ENCODE measurements around the gene HAGH.

The HAGH gene

DNA sequence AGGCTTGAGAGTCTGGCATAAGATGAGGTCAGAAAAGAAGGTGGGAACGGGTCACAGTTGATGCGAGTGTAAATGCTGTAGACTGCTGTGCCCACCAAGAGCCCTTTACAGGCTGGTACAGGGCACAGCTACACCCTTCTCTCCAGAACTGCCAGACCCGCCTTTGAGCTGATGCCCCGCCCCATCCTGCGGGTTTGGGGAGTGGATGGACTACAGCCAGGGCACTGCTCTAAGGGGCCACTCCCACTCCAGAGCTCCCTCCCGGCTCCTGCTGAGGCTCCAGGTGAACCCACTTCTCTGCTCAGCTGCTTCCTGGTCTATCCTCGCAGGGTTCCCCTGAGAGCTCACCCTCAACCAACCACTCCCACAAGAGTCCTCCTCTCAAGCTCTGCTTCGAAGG, 33.0 kb upstream of the HAGH start:
- no peak for DNase-seq (ENCODE audit: low read depth, low spot score)
- Histone ChIP-seq H3K36me3 (ENCODE audit: control insufficient read depth, insufficient read depth, low read length) (no peaks in the 10 kb centered on the region), H3K9me3 (ENCODE audit: control insufficient read depth, insufficient read depth, low read length) (no peaks in the 10 kb centered on the region), H3K27me3 (ENCODE audit: control insufficient read depth, insufficient read depth, low read length) (no peaks in the 10 kb centered on the region), H3K4me1 (ENCODE audit: control insufficient read depth, insufficient read depth, low read length) (no peaks in the 10 kb centered on the region), H3K4me3 (ENCODE audit: low read length) (no peak overlapping the region), H3K27ac (ENCODE audit: low read length) (no peak overlapping the region)
- WGBS (ENCODE audit: insufficient coverage, insufficient read length) = no CpG with 5 or more reads among the region's 8 CpGs

DNA sequence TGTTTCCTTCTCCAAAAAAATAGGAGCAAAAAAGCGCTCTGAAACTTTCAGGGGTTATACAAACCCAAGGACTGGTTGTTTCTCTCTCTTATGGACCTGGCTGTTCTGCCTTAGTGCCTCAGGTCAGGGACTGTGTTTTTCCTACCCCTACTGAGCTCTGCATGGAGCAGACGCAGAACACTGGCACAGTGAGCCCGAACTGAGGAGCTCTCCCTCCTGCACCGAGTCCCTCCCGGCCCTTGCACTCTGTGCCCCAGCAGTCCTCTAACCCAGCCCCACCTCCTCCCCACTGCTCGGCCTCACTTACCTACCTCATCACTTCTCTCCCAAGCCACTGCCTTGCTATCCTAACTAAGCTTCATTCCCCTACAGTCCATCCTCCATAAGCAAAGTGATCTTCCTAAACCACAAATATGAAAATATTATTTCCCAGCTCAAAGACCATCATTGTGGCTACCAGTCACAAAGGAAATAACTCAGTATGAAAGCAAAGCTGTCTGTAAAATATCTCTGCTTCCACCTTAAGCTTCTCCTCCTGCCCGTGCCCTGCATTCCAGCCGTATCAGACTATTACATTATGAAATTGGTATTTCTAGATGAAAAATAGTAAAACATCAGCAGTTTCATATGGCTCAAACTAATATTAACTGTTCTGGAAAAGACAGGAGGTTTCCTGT, 31.7 kb upstream of the HAGH start:
- no peaks in the 10 kb centered on the region for H3K36me3 ChIP-seq (ENCODE audit: control insufficient read depth, insufficient read depth, low read length)
- H3K27ac ChIP-seq (ENCODE audit: low read length) = no peak overlapping the region
- DNase-seq (ENCODE audit: low read depth, low spot score) = no peak
- H3K9me3 ChIP-seq (ENCODE audit: control insufficient read depth, insufficient read depth, low read length) = no peaks in the 10 kb centered on the region
- H3K4me1 ChIP-seq (ENCODE audit: control insufficient read depth, insufficient read depth, low read length) = no peaks in the 10 kb centered on the region
- H3K27me3 ChIP-seq (ENCODE audit: control insufficient read depth, insufficient read depth, low read length) = no peaks in the 10 kb centered on the region
- no peak overlapping the region for H3K4me3 ChIP-seq (ENCODE audit: low read length)
- no CpG with 5 or more reads among the region's 8 CpGs for WGBS (ENCODE audit: insufficient coverage, insufficient read length)

GRCh38 chr16:1857433-1858097, 30.9 kb upstream of the HAGH start:
- H3K9me3 ChIP-seq (ENCODE audit: control insufficient read depth, insufficient read depth, low read length) = no peaks in the 10 kb centered on the region
- WGBS (ENCODE audit: insufficient coverage, insufficient read length) = no CpG with 5 or more reads among the region's 5 CpGs
- no peaks in the 10 kb centered on the region for H3K4me1 ChIP-seq (ENCODE audit: control insufficient read depth, insufficient read depth, low read length)
- no peaks in the 10 kb centered on the region for H3K36me3 ChIP-seq (ENCODE audit: control insufficient read depth, insufficient read depth, low read length)
- H3K27ac ChIP-seq (ENCODE audit: low read length) = no peak overlapping the region
- no peak for DNase-seq (ENCODE audit: low read depth, low spot score)
- no peak overlapping the region for H3K4me3 ChIP-seq (ENCODE audit: low read length)
- H3K27me3 ChIP-seq (ENCODE audit: control insufficient read depth, insufficient read depth, low read length) = no peaks in the 10 kb centered on the region

DNA sequence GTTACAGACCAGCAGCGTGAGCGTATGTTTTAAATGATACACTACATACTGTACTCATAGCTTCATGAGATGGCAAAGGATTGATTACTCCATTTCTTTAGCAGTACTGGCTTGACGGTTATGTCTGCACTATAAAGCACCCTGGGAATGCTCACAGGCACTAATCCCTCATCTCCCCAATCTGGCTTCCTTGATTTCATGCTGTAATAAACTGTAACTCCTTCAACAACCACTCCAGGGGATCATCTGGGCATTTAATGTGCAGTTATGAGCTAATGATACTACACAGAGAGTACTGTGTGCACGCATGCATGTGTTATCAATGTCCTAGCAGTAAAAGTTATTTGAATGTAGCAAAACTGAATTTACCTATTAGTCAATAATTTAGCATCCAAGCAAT, 25.2 kb upstream of the HAGH start:
- WGBS (ENCODE audit: insufficient coverage, insufficient read length) = no CpG with 5 or more reads among the region's 4 CpGs
- H3K36me3 ChIP-seq (ENCODE audit: control insufficient read depth, insufficient read depth, low read length) = no peaks in the 10 kb centered on the region
- no peaks in the 10 kb centered on the region for H3K9me3 ChIP-seq (ENCODE audit: control insufficient read depth, insufficient read depth, low read length)
- H3K4me1 ChIP-seq (ENCODE audit: control insufficient read depth, insufficient read depth, low read length) = no peaks in the 10 kb centered on the region
- no peak overlapping the region for H3K27ac ChIP-seq (ENCODE audit: low read length)
- no peak for DNase-seq (ENCODE audit: low read depth, low spot score)
- H3K4me3 ChIP-seq (ENCODE audit: low read length) = no peak overlapping the region
- no peaks in the 10 kb centered on the region for H3K27me3 ChIP-seq (ENCODE audit: control insufficient read depth, insufficient read depth, low read length)

DNA sequence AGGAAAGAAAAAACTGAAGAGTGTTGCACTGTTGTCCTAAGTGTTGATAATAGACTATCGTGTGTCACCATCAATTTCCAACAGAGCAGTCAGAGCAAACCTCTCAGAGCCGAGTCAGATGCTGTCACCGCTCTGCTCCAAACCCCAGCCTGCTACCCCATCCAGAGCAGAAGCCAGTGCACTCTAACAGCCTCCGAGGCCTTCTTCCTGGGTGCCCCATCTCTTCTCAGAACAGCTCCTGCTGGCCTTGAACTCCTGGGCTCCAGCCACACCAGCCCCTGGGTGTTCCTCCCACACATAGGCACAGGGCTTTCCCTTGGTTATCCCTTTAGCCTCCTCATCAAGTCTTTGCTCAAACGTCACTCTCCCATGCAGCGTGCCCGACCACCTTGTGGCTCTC, 24.4 kb upstream of the HAGH start:
- H3K4me3 ChIP-seq (ENCODE audit: low read length) = no peak overlapping the region
- H3K27ac ChIP-seq (ENCODE audit: low read length) = no peak overlapping the region
- no CpG with 5 or more reads among the region's 7 CpGs for WGBS (ENCODE audit: insufficient coverage, insufficient read length)
- H3K36me3 ChIP-seq (ENCODE audit: control insufficient read depth, insufficient read depth, low read length) = no peaks in the 10 kb centered on the region
- DNase-seq (ENCODE audit: low read depth, low spot score) = no peak
- H3K27me3 ChIP-seq (ENCODE audit: control insufficient read depth, insufficient read depth, low read length) = no peaks in the 10 kb centered on the region
- H3K4me1 ChIP-seq (ENCODE audit: control insufficient read depth, insufficient read depth, low read length) = no peaks in the 10 kb centered on the region
- H3K9me3 ChIP-seq (ENCODE audit: control insufficient read depth, insufficient read depth, low read length) = no peaks in the 10 kb centered on the region

GRCh38 chr16:1846416-1846815, 19.8 kb upstream of the HAGH start:
- H3K36me3 ChIP-seq (ENCODE audit: control insufficient read depth, insufficient read depth, low read length) = no peaks in the 10 kb centered on the region
- WGBS (ENCODE audit: insufficient coverage, insufficient read length) = no CpG with 5 or more reads among the region's 1 CpG
- H3K27me3 ChIP-seq (ENCODE audit: control insufficient read depth, insufficient read depth, low read length) = no peaks in the 10 kb centered on the region
- H3K27ac ChIP-seq (ENCODE audit: low read length) = no peak overlapping the region
- no peaks in the 10 kb centered on the region for H3K4me1 ChIP-seq (ENCODE audit: control insufficient read depth, insufficient read depth, low read length)
- H3K9me3 ChIP-seq (ENCODE audit: control insufficient read depth, insufficient read depth, low read length) = no peaks in the 10 kb centered on the region
- no peak overlapping the region for H3K4me3 ChIP-seq (ENCODE audit: low read length)
- DNase-seq (ENCODE audit: low read depth, low spot score) = no peak

GRCh38 chr16:1845985-1846384, 19.4 kb upstream of the HAGH start:
- no peak overlapping the region for H3K4me3 ChIP-seq (ENCODE audit: low read length)
- no peaks in the 10 kb centered on the region for H3K27me3 ChIP-seq (ENCODE audit: control insufficient read depth, insufficient read depth, low read length)
- H3K9me3 ChIP-seq (ENCODE audit: control insufficient read depth, insufficient read depth, low read length) = no peaks in the 10 kb centered on the region
- H3K4me1 ChIP-seq (ENCODE audit: control insufficient read depth, insufficient read depth, low read length) = no peaks in the 10 kb centered on the region
- WGBS (ENCODE audit: insufficient coverage, insufficient read length) = no CpG with 5 or more reads among the region's 4 CpGs
- no peak for DNase-seq (ENCODE audit: low read depth, low spot score)
- no peak overlapping the region for H3K27ac ChIP-seq (ENCODE audit: low read length)
- no peaks in the 10 kb centered on the region for H3K36me3 ChIP-seq (ENCODE audit: control insufficient read depth, insufficient read depth, low read length)

DNA sequence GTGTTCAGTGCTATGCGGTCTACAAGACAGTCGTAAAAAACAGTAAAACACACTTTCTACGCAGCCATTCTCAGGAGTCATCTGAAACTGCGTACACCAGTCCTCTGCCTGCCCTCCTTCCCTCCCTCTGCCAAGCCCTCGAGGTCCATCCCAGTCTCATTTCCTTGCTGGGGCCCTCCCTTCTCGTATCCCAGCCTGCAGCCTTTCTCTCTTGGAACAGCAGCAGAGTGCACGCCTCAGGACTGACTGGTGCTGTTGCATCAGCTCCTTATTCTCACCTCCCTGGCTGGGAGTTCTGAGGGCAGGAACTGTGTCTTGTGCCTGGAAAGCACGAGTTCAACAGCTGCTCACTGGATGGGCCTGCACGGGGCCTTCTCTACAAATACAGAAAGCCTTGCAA, 12.9 kb upstream of the HAGH start:
- WGBS (ENCODE audit: insufficient coverage, insufficient read length) = no CpG with 5 or more reads among the region's 9 CpGs
- H3K4me3 ChIP-seq (ENCODE audit: low read length) = no peak overlapping the region
- no peaks in the 10 kb centered on the region for H3K36me3 ChIP-seq (ENCODE audit: control insufficient read depth, insufficient read depth, low read length)
- H3K27me3 ChIP-seq (ENCODE audit: control insufficient read depth, insufficient read depth, low read length) = 0 out of 2 replicates have a peak, but pooled peaks cover 1% of the 10 kb centered on the region
- no peak for DNase-seq (ENCODE audit: low read depth, low spot score)
- H3K27ac ChIP-seq (ENCODE audit: low read length) = no peak overlapping the region
- no peaks in the 10 kb centered on the region for H3K4me1 ChIP-seq (ENCODE audit: control insufficient read depth, insufficient read depth, low read length)
- H3K9me3 ChIP-seq (ENCODE audit: control insufficient read depth, insufficient read depth, low read length) = no peaks in the 10 kb centered on the region

GRCh38 chr16:1834096-1834495, 7.5 kb upstream of the HAGH start:
- H3K9me3 ChIP-seq (ENCODE audit: control insufficient read depth, insufficient read depth, low read length) = no peaks in the 10 kb centered on the region
- no CpG with 5 or more reads among the region's 5 CpGs for WGBS (ENCODE audit: insufficient coverage, insufficient read length)
- H3K4me3 ChIP-seq (ENCODE audit: low read length) = no peak overlapping the region
- H3K36me3 ChIP-seq (ENCODE audit: control insufficient read depth, insufficient read depth, low read length) = no peaks in the 10 kb centered on the region
- DNase-seq (ENCODE audit: low read depth, low spot score) = no peak
- no peaks in the 10 kb centered on the region for H3K4me1 ChIP-seq (ENCODE audit: control insufficient read depth, insufficient read depth, low read length)
- H3K27me3 ChIP-seq (ENCODE audit: control insufficient read depth, insufficient read depth, low read length) = 0 out of 2 replicates have a peak, but pooled peaks cover 1% of the 10 kb centered on the region
- no peak overlapping the region for H3K27ac ChIP-seq (ENCODE audit: low read length)

DNA sequence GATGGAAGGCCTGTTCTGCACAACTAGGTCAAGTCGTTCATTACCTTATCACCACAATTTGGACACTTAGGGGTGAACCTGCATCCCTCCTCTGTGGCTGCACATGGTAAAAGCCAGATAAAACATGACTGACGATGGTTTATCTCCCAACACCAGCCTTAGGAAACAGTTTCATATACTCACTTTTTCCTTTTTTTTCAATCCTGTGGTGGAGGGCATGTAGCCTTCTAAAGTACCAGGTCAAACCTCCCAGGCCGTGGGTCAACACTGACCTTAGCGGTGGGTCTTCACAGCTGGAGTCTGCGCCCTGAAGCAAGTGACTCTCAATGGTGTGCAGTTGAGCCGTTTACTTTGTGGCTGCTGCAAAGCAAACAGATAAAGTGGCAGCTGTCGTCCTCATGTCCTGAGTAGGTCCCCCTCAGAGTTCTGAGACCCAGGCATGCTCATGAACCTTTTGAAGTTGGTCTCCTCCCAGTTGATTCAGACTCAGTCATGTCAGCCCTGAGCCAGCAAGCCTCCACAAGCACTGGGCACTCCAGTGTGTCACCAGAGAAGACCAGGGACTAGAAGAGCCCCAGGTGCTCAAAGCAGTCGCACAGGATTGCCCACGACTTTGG, 6.3 kb upstream of the HAGH start:
- no peak overlapping the region for H3K4me3 ChIP-seq (ENCODE audit: low read length)
- DNase-seq (ENCODE audit: low read depth, low spot score) = no peak
- H3K27ac ChIP-seq (ENCODE audit: low read length) = no peak overlapping the region
- 0 out of 2 replicates have a peak, but pooled peaks cover 1% of the 10 kb centered on the region for H3K27me3 ChIP-seq (ENCODE audit: control insufficient read depth, insufficient read depth, low read length)
- H3K4me1 ChIP-seq (ENCODE audit: control insufficient read depth, insufficient read depth, low read length) = no peaks in the 10 kb centered on the region
- no peaks in the 10 kb centered on the region for H3K9me3 ChIP-seq (ENCODE audit: control insufficient read depth, insufficient read depth, low read length)
- WGBS (ENCODE audit: insufficient coverage, insufficient read length) = no CpG with 5 or more reads among the region's 9 CpGs
- no peaks in the 10 kb centered on the region for H3K36me3 ChIP-seq (ENCODE audit: control insufficient read depth, insufficient read depth, low read length)

Data from iPS DF 6.9 (cell line).